GM18951 (cell line): ENCODE measurements around the gene BANK1.

Experiments used
- POLR2A ChIP-seq: IDR thresholded peaks from 4 replicates; pipeline ENCODE4 v1.6.1; 2011; ENCODE audit warnings: mild to moderate bottlenecking; ENCODE audit not compliant: insufficient read length, insufficient read depth; ENCODE audit errors: extremely low read depth
- in situ Hi-C: fragments of 300-500 bp; cut with MboI; formaldehyde crosslinking; loops from one replicate; pipeline ENCODE4 v1.12.0; 2022; ENCODE audit warnings: low sequenced_read_pairs, mixed read lengths, inconsistent platforms; ENCODE audit not compliant: unreplicated experiment

The BANK1 gene

GRCh38 chr4:101941816-101942358 is 151.4 kb downstream of the BANK1 start:
- no peak for TF ChIP-seq POLR2A
- in situ Hi-C loops: no loop called here

GRCh38 chr4:101942891-101943290 is 152.4 kb downstream of the BANK1 start:
- in situ Hi-C loops: no loop called here
- no peak for TF ChIP-seq POLR2A

GRCh38 chr4:101944649-101945048 is 154.1 kb downstream of the BANK1 start:
- in situ Hi-C loops: no loop called here
- no peak for TF ChIP-seq POLR2A

- in situ Hi-C loops: no loop called here
- no peak for TF ChIP-seq POLR2A
Observed at GRCh38 chr4:101948055-101948454, 157.5 kb downstream of the BANK1 start.

GRCh38 chr4:101948951-101949350 is 158.4 kb downstream of the BANK1 start:
- in situ Hi-C loops: no loop called here
- no peak for TF ChIP-seq POLR2A

- in situ Hi-C loops: no loop called here
Observed at GRCh38 chr4:101950258-101950979, 159.9 kb downstream of the BANK1 start.

GRCh38 chr4:101952985-101953384 is 162.5 kb downstream of the BANK1 start:
- TF ChIP-seq POLR2A: no peak
- in situ Hi-C loops: no loop called here

More at GRCh38 chr4:101950258-101950979, 159.9 kb downstream of the BANK1 start:
- TF ChIP-seq POLR2A: no peak

- in situ Hi-C loops: no loop called here
- TF ChIP-seq POLR2A: no peak
Observed at GRCh38 chr4:101953949-101954348, 163.4 kb downstream of the BANK1 start.

GRCh38 chr4:101954351-101954750 is 163.8 kb downstream of the BANK1 start:
- TF ChIP-seq POLR2A: no peak

GRCh38 chr4:101954975-101955678 is 164.6 kb downstream of the BANK1 start:
- no peak for TF ChIP-seq POLR2A
- in situ Hi-C loops: no loop called here

More at GRCh38 chr4:101954351-101954750, 163.8 kb downstream of the BANK1 start:
- in situ Hi-C loops: no loop called here

- no peak for TF ChIP-seq POLR2A
- in situ Hi-C loops: no loop called here
Observed at GRCh38 chr4:101956068-101956825, 165.7 kb downstream of the BANK1 start.

GRCh38 chr4:101958547-101958946 is 168.0 kb downstream of the BANK1 start:
- in situ Hi-C loops: no loop called here
- no peak for TF ChIP-seq POLR2A

- in situ Hi-C loops: no loop called here
- TF ChIP-seq POLR2A: no peak
Observed at GRCh38 chr4:101960431-101960830, 169.9 kb downstream of the BANK1 start.
